Stimulated activated CD4-positive, alpha-beta T cell treated with anti-CD3 and anti-CD28 coated beads, Interleukin-1b, Interleukin-23, amount 100 ng/mL, for 4 hours (primary cell): ENCODE measurements around the gene BACE2.

Source experiments
- DNase-seq, 2 donors: peaks; one replicate each; pipeline ENCODE4 v3.0.0-alpha.2; 2020; ENCODE audit warnings: low read depth in 2 of 2

BACE2 gene

DNA sequence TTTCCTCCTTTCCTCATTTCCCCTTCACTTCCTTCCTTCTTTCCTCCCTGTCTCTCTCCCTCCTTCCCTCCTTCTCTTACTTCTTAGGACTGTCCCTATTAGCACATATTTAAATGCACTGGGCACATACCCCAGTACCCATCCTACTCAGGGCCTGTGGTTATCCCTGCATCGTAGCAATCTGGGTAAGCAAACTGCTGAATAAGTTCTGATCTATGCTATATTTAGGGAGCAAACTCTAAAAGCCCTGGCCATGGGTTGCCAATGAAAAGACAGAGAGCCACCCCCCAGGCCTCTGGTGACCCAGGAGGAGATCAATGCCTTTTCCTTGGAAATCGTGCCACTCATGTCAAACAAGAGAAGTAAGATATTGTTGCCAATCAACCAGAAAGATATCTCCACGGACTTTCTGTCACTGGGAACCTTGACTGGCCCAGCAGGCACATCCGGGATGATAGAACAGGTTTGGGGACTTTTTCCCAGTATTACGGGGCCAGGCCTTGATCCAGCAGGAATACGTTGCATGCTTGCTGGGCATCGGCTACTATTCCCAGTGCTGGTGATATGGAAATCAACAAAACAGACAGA lies 154.0 kb downstream of the BACE2 start:
- no peak for DNase-seq

DNA sequence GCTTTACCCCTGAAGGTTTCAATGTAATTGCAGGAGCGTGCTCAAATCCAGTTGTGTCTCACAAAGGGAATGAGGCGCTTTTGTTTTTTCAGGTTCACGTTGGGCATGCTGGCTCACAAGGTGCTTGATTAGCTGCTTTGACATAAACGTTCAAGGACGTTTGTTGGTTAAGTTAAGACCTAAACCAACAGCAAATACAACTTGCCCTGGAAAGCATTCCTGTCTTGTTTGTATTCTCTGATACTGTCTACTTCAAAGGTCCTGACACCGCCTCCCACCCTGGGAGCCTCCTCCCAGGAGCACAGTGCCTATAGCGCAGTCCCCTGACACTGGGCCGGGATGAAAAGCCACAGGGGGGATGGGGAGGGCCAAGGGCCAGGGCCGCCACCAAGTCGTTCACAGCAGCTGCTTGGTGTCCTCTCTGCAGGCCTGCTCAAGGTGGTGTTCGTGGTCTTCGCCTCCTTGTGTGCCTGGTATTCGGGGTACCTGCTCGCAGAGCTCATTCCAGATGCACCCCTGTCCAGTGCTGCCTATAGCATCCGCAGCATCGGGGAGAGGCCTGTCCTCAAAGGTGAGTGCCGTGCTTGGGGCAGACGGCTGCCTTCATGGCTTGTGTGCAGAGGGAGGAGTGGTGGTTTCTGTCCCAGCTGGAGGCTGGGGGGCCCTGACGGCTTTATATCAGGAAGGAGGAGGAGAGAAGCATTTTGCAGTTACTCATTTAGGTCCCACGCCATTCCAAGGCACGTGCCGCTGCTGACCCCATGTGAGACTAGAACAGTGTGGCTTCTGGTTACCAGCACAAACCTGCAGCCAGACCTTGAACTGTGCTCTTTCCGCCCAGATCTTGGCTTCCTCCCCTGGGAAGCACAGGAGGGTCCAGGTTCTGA lies 154.8 kb downstream of the BACE2 start:
- DNase-seq, result no peak

DNA sequence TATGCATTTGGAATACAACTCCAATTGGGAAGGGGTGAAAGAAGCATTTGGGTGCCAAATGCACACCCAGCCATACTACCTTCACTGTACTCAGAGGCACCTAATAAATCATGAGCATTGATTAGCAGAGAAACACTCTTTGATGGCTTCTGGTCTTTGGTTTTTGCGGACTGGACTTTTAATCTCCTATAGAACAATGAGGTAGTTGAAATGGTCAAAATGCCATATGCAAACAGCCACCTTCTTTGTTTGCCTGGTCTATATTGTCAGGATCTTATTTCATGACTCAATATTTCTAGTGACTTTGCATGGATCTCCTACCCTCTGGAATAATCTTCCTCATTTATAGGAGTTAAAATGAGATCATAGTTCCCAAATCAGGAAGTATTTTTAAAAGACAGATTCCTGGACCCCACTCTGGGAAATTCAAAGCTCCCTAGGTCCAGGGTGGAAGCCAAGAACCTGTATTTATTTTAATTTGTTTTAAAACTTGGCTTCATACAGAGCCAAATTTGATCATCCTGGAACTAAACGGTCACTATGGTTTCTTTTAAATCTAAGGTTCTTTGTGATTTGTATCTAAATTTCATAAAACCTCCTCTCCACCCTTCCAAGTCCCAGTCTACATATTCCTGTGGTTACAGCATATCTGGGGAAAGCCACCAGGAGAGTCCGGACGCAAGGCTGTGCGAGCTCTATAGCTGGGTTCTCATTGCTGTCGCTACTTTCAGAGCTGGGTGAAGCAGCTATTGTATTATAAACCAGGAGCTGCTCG lies 157.4 kb downstream of the BACE2 start:
- no peak for DNase-seq

DNA sequence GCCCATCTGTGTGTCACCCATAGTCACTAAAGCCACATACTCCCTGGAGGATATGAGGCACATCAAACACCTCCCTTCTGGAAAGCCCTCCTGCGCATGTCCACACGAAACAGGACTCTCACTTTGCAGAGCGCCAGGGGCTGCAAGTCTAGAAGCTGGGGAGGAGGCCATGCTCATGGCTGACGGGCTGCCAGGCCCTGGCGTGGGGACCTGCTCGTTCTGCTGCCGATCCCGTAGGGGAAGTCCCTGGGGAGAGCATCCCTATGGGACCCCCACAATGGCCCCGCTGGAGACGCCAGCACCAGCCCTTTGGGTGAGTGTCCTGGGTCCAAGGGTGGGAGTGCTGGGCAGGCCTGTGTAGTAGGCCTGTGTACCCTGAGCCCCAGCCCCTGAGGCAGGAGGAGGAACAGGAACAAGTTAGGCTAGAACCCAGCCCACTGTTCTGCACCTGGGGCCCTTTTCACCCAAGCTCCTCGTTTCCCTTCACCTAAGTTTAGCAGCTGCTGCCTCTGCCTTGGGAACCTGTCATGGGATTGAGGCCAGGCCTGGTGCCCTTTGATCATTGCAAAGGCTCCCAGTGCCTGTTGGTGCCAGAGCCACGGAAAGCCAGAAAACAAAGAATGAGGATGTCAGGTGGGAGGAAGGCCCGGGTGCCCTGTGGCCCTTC lies 158.6 kb downstream of the BACE2 start:
- no peak for DNase-seq

DNA sequence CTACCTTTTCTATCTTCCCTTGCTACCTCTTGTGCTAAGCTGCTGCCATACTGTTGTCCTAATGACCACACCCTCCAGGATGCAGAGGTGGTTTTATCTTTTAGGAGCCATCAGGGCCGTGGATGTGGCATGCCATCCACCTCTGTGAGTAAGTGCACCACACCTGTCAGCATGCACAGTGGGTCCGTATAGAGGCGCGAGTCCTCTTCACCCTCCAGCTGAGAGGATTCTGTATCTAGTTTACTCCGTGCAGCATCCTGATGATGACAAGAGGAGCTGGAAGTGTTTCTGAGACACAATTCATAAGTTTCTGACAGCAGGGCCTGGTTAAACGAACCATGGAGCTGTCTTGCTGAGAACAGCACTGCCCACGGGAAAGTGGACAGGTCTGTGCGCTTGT lies 159.8 kb downstream of the BACE2 start:
- DNase-seq, result no peak

DNA sequence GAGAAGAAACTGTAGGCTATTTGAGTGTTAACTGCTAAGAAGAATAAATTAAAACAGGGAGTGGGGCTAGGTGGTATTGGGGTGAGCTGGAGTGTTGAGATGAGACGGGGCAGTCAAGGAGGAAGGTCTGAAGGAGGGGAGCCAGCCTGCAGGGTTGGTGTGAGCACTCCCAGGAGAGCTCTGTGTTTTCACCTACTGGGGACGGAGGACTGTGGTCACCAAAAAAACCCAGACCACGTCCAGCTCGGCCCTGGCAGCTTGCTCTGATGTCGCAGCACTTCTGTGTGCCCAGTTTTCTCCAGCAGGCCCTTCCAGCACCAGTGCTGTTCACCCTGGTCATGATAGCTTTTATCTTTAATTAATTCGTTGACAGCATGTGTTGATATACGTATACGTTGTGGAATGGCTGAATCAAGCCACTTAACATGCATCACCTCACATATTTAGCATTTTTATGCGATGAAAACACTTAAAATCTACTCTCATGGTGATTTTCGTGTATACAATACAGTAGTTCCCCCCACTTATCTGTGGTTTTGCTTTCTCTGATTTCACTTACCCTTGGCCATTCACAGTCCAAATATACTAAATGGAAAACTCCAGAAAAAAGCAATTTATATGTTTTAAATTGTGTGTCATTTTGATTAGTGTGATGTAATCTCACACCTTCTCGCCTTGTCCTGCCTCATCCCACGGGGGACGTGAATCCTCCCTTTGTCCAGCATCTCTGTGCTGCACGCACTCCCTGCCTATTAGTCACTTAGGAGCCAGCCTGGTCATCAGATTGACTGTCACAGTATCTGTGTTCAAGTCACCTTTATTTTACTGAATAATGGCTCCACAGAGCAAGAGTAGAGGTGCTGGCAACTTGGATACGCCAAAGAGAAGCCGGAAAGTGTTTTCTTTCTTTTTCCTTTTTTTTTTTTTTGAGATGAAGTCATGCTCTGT lies 161.0 kb downstream of the BACE2 start:
- no peak for DNase-seq
